ENCODE results near the gene METRN.

The METRN gene

GRCh38 chr16:693364-693763 is 21.6 kb upstream of the METRN start:
- DNase-seq: no peak

GRCh38 chr16:693766-694165 is 21.2 kb upstream of the METRN start:
- DNase-seq: no peak

GRCh38 chr16:694187-694862 is 20.6 kb upstream of the METRN start:
- no peak for DNase-seq

GRCh38 chr16:694863-695354 is 20.0 kb upstream of the METRN start:
- peak in 1 of 2 experiments; percentile 27 for DNase-seq

- DNase-seq: peak; percentile 73 to 77
Measured at GRCh38 chr16:695355-696089, 19.4 kb upstream of the METRN start.

GRCh38 chr16:698911-699671 is 15.8 kb upstream of the METRN start:
- no peak for DNase-seq

- peak; percentile 41 to 43 for DNase-seq
Measured at GRCh38 chr16:700684-701584, 14.0 kb upstream of the METRN start.

- DNase-seq: no peak
Measured at GRCh38 chr16:702341-702740, 12.6 kb upstream of the METRN start.

- DNase-seq: no peak
Measured at GRCh38 chr16:703406-703805, 11.5 kb upstream of the METRN start.

- DNase-seq: no peak
Measured at GRCh38 chr16:704047-704446, 10.9 kb upstream of the METRN start.

- DNase-seq: no peak
Measured at GRCh38 chr16:704552-705380, 10.2 kb upstream of the METRN start.

GRCh38 chr16:705431-706188 is 9.3 kb upstream of the METRN start, which contains the start of gene FBXL16:
Gene FBXL16 (minus strand): TSS chr16:705801. CDS start chr16:697405, 8,396 bp downstream.
- no peak for DNase-seq

GRCh38 chr16:706189-707061 is 8.5 kb upstream of the METRN start:
- DNase-seq: no peak

- no peak for DNase-seq
Measured at GRCh38 chr16:707062-707538, 7.8 kb upstream of the METRN start.

GRCh38 chr16:708019-708418 is 6.9 kb upstream of the METRN start:
- DNase-seq: no peak

GRCh38 chr16:708959-709358 is 6.0 kb upstream of the METRN start:
- DNase-seq: no peak

GRCh38 chr16:709566-710499 is 5.1 kb upstream of the METRN start:
- no peak for DNase-seq

GRCh38 chr16:710500-711075 is 4.3 kb upstream of the METRN start:
- no peak for DNase-seq

All from activated CD4-positive, alpha-beta T cell treated with anti-CD3 and anti-CD28 coated beads, Interleukin-2, amount 50 U/mL, for 48 hours (primary cell).